Cortex of kidney (tissue), 1 donor: ENCODE data around the gene GSAP.

Source experiments
- DNase-seq: peaks from one replicate; lab custom pipeline; 2025; lab: John Stamatoyannopoulos, UW

Gene GSAP

GRCh38 chr7:77327067-77327931 lies 88.8 kb downstream of the GSAP start:
- DNase-seq: no peak

DNA sequence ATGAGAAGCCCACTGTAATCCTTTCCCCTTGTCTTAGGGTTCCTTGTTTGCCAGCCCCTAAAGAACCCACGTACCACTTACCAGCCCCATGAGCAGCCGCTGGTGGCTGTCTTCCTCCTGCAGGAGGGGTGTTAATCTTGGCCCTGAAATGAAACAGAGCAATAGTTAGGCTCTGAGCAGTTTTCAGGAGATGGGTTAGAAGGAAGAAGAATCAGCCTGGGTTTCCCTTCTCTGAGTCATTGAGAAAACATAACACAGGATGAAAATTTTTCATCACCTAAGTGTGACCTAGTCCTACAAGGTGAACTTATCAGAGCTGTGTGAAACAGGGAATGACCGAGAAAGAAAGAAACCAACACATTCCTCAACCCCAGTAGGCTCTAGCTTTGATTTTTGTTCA lies 90.0 kb downstream of the GSAP start:
- DNase-seq: no peak

- DNase-seq: no peak
Measured at GRCh38 chr7:77321300-77321699, 94.8 kb downstream of the GSAP start.

DNA sequence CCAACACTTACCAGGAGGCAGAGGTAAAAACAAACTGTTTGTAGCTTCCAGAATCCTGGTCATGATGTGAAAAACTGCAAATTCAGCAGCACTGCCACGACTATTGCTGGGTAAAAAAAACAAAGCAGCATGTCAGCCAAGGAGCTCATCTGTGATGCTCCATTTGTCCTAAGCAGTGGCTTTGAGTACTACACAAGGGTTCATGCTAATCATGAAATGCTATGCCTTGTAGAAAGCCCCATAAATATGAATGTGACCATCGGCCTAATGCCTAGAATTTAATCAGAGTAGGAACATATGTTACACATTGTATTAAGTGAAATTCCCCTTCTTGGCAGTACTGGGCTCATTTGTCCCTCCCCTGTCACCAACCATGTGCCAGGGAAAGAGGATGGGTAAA lies 95.4 kb downstream of the GSAP start:
- DNase-seq: no peak

DNA sequence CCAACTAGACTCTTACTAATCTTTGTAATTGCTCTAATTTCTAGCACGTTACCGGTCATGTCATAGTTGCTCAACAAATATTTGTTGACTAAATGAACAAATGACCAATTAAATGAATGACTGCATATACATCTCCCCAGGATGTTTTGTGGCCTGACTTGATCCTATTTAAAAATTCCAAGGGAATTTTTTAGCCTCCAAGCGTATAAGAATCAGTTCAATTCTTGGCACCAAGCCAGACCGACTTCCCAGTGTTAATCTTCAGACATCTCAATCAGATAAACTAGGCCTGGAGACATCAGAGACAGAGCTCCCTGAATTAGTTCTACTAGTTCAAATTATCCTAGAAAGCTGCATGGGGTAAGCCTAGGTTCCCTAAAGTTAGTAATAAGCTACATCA lies 96.0 kb downstream of the GSAP start:
- no peak for DNase-seq

DNA sequence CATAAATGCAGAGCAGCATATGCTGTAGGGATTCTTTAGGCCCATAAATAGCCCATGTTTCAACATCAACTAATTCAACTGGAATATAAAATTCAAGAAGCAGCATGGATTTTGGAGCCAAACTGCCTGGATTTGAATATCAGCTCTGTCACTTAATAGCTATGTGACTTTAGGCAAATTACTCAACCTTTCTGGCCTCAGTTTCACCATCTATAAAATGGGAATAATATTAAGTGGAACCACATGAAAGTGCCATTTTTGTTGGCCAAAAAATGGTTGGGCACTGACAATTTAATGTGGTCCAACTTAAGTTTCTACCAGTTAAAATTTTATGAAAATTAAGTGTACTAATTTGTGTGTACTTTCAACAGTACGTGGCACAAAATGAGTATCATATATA lies 98.1 kb downstream of the GSAP start:
- DNase-seq: no peak

GRCh38 chr7:77316219-77316978 lies 99.8 kb downstream of the GSAP start:
- DNase-seq: no peak

DNA sequence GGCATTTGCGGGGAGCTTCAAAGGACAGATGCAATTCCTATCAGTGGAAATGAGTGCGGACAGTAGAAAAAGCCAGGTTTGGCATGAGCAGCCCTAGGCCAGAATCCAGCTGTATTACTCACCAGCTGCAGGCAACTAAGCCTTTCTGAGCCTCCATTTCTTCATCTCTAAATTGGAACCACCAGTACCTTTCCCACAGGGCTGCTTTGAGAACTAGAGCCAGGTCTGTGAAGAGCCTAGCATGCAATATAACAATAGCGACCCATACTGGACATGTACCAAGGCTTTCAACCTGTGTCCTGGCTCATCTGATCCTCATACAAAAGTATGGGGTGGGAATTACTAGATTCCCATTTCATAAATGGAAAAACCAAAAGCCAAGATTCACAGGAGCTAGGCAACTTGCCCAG lies 101.0 kb downstream of the GSAP start:
- no peak for DNase-seq

DNA sequence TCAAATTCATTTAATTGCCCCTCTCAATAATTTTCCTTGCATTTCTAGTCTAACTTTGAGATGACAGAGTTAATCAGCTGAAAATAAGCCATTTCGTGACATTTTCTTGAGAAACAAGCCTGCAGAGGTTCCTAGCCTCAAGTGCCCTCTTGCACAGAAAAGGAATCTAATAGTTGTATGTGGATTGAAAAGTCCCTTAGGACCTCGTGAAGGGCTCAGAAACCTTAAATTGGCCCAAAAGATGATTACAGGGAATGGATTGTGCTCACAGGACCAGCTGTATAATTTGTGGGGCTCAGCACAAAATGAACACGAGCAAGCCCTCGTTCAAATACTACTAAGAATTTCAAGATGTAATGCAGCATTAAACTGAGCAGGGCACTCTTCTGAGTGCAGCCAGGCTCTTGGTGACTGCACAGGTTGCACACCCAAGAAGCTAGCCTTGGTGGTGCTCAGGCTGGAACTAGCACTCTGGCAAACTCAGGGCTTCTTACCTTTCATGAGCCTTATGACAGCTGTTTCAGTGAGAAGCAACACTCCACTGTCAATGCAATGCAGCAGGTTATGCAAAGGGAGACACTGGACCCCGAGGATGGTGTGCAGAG lies 102.2 kb downstream of the GSAP start:
- no peak for DNase-seq

- DNase-seq: no peak
Measured at GRCh38 chr7:77313085-77313484, 103.1 kb downstream of the GSAP start.

DNA sequence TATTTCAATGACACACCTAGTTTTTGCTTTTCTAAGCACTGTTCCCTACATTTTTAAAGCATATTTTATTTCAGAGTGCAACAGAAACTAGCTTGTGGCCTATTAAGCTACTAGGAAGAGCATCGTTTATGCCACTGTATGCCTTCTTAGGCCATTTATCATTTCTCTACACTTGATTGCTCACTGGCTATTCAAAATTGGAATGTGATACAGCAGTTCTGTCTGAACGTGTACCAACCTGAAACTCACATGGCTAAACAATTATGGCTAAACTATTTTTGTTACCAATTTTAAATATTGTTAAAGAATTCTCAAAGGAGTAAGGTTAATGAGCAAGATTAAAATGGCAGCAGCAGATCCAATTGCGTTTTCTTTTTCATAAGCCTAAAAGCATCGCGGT lies 105.2 kb downstream of the GSAP start:
- DNase-seq: no peak

DNA sequence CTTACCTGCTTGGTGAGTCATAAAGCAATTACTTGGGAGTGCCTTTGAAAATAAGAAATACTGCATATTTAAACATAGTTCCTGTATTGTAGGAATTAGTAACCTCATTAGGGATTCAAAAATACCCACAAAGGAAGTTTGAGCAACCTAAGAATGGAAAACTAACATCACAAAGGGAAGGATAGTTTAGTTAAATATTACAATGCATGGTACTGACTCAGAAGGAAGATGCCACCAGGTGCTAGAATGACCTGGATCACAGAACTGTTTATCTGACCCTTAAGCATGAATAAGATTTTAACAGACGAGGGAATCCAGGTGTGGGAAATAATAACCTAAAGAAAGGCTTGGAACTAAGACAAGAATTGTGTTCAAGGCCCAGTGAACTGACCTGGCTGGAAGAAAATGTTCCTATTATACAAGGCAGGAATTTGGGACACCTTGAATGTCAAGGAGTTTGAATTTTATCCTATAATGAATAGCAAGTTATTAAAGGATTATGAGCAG lies 106.4 kb downstream of the GSAP start:
- no peak for DNase-seq

- no peak for DNase-seq
Measured at GRCh38 chr7:77308792-77309191, 107.4 kb downstream of the GSAP start.

- no peak for DNase-seq
Measured at GRCh38 chr7:77306231-77307067, 109.7 kb downstream of the GSAP start.

DNA sequence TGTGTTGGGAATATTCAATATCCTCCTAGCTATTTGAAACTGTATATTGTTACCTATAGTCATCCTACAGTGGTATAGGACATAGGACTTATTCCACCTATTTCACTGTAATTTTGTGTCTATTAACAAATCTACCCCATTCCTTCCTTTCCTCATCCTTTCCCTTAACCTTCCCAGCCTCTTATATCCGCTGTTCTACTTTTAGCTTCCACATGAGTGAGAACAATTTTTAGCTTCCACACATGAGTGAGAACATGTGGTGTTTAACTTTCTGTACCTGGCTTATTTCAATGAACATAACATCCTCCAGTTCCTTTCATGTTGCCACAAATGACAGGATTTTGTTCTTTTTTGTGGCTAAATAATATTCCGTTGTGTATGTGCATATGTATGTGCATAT lies 120.6 kb downstream of the GSAP start:
- no peak for DNase-seq

DNA sequence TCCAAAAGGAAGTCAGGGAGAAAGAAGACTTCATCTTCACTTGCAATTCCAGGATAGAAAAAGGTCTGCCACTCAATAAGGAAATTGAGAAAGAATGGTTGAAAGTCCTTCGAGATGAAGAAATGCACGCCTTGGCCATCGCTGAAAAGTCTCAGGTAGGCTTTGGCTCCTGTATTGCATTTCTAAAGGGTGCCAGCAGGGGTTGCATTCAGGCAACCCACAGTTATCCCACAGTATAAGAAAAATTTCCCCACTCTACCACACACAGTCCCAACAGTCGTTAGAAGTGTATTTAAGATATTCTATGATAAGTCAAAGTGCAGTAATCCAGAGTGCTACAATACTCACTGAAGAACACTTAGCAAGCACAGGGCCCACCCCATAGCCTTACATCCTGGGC lies 123.1 kb downstream of the GSAP start:
- DNase-seq: no peak

DNA sequence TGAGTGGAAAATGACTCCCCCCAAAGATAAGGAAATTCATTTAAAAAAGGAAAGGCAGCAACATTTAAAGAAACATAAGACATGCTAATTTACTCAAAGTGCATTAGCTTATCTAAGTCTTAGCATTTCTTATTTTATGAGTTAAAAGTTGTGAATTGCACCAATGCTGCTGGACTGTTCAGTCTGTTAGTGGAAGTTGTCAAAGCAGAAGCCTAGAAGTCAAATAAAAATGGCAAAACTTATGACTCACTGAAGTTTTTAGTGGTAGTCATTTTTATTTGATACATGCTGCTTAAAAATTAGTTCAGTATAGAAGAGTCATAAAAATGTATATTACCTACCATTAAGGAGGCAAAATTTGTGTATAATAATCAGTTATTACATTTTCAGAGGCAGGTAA lies 125.7 kb downstream of the GSAP start:
- no peak for DNase-seq

DNA sequence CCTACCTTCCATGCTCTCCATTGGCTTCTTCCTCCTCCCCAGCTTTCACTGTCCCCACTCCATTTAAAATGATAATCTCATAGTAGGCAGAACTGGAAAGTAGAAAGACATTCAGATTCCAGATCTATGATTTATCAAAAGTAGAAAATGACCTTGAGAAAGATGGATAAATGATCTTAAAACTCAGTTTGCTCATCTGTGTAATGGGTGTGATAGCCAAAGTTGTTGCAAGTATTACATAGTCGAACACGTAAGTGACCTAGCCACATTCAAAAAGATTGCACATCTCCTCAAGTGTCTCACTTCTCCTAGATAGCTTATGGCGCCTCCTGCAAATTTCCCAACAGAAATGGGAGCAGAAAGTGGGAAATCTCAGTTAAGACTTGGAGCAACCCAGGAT lies 126.8 kb downstream of the GSAP start:
- DNase-seq: no peak

DNA sequence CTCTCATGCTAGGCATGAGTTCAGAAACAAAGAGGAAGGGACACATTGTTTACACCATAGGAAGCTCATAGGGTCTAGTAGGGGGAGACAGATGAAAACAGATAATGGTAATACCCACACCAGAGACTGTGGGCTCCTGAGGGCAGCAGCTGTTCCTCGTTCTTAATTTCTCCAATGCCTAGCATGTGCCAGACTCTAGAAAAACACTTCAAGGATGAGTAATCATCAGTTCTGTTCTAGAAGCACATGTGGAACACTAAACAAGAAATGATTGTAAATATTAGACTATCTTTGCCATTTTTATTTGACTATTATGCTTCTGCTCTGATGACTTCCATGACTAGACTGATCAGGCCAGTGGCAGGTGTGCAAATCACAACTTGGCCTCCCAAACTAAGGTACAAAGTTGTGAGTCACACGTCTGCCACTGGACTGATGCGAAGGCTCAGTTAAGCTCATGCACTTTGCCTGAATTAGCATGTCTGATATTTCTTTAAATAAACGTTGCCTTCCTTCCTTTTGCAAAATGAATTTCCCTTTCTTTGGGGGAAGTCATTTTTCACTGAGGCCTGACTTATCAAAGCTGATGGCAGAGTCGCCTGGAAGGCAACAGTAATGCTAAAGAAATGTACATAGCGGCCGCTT lies 127.4 kb downstream of the GSAP start:
- no peak for DNase-seq

DNA sequence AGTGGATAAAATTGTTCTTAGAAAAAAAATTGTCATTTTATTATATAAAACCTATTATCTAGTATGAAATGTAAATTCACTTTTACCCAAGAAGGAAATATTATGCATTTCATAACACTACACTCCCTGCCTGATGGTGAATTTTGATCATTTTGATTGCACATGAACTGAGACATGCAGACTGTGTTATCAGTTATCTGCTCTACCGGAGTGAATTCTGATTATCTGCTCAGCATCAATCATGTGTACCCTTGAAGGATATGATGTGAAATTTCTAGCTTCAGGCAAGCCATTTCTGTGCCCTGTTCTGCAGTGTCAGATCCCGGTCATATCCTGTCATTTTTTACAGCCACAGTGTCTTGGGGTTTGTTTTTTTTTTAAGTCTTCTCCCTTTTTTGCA lies 131.5 kb downstream of the GSAP start:
- no peak for DNase-seq

GRCh38 chr7:77284005-77284404 lies 132.1 kb downstream of the GSAP start:
- DNase-seq: no peak
